GM19395 (cell line): ENCODE data around the gene SNX2.
"Not testable (repeated sequence)": the region's sequence is repeated elsewhere in the genome, so short reads cannot be mapped to it uniquely, and the experiment has no call there.

Experiments
- ATAC-seq: cut with Tn5 transposase; IDR thresholded peaks from one replicate; pipeline ENCODE4 v1.9.1; 2021; ENCODE audit warnings: mild to moderate bottlenecking, moderate library complexity; ENCODE audit not compliant: unreplicated experiment

The SNX2 gene

DNA sequence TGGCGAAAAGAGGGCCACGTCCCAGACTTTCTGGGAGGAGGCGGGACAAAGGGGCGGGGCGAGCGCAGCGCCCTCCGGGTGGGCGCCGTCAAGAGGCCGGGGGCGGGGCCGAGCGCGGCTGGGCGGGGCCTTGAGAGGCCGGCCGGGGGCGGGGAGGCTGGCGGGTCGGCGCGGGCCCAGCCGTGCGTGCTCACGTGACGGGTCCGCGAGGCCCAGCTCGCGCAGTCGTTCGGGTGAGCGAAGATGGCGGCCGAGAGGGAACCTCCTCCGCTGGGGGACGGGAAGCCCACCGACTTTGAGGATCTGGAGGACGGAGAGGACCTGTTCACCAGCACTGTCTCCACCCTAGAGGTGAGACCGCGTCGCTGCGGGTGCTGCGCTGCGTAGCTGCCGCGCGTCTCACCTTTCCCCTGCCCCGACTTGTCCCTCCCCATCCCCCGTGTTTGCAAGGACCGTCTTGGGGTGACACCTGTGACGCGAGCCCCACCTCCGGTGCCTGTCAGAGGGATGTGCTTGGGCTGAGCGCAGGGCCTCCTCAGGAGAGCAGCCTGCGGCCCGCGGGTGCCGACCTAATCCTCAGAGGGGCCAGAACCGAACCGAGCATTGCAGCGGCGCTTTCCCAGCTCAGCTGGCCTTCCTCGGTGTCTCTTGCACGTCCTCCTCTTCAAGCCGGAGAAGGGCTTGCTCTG, at the start of gene SNX2:
Gene SNX2, plus strand, starts transcription at position 220 of the 689 bp plus-strand sequence. Its CDS starts 24 bp downstream, at position 244.
- ATAC-seq: peak; percentile 88

DNA sequence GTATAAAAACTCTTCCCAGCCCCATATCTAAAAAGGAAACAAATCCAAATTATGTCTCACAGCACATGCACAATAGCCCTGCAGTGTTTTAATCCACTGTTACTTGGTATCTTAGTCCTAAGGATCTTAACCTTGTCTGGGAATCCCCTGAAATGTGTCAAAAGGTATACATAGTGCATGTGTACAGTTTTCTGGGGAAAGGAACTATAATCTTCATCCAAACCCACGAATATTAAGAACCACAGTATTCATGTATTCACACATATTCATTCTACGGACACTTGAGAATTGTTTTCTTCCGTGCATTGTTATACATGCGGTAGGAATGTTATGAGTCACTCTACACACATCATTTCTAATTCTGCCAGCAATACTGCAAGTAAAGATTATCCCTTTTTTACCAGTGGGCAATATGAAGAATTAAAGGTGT, 47.8 kb upstream of the SNX2 start:
- ATAC-seq: peak; percentile 54

DNA sequence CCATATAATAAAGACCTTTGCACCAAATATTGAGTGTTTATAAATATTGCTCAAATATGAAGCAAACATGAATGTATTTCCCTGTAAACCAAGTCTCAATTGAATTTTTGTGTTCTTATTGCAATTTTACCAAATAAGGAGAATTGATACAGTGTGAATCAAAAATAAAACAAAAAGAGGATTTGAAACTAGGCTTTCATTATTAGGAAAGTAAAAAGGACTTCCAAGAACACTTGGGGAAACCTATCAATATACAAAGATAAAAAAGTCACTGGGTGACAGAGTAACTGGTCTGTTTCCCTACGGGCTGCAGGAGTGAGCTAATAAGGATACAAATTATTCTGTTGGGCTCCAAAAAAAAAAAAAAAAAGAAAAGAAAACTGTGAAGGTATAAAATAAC, 44.8 kb upstream of the SNX2 start:
- ATAC-seq: peak; percentile 61

DNA sequence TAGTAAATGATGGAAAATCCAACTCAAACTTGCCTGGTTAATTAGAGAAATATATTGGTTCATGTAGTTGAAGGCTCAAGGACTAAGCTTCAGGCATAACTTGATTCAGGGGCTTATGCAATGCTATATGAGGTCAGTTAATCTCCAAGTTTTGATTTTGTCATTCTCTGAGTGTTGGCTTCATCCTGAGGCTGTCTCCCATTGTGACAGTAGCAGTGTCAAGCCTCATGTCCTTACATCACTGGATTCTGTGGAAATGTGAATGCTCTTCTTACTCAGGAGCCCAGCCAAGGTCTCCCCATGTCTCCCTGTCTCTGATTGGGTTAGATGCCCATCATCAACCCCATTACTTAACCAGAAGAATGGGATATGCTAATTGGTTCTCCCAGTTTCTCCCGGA, 44.4 kb upstream of the SNX2 start:
- peak; percentile 10 for ATAC-seq

GRCh38 chr5:122736086-122736845, 38.6 kb upstream of the SNX2 start:
- ATAC-seq: peak; percentile 98

DNA sequence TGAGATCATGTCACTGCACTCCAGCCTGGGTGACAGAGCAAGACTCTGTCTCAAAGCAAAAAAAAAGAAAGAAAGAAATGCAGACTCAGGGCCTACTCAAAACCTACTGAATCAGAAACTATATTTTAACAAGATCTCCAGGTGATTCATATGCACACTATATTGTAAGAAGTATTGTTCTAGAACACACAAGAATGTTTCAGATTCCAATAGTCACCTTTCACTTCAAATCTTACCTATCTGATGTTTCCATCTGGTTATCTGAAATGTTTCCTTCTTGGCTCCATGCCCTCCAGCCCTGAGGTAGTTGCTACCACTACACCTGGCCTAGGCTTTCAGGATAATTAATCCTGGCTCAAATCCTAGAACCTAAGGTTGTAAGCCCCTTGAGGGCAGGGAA, 36.8 kb upstream of the SNX2 start:
- ATAC-seq: no peak

- no peak for ATAC-seq
Observed at GRCh38 chr5:122741681-122742080, 33.2 kb upstream of the SNX2 start.

DNA sequence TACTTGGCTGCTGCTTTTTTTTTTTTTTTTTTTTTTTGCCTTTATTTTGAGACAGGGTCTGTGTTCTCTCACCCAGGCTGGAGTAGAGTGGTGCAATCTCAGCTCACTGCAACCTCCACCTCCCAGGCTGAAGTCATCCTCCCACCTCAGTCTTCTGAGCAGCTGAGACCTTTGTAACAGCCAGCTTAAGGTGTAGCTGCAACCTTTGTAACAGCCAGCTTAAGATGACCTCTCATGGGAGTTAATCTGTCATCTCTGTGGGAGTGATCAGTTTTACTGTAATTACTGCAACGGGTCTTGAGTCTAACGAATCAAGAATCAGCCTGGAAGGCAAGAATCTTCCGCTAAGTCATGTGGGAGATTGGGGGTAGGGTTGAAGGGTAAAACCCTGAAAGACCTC, 31.6 kb upstream of the SNX2 start:
- ATAC-seq: no peak

DNA sequence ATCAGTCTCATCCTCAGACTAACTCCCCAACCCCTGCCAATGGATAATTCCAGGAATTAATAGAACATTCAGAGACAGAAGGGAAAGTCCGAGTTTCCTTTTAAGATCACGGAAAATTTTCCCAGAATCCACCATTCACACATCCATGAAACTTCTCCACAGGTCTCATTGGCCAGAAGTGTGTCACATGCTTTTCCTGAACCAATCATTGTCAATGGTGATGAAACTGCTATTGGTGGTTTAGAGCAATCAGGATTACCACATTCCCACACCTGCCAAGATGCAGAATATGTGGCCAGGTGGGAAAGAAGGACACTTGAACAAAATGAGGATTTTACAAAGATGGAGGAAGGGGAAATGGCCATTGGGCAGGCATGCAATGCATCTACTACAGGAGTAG, 29.3 kb upstream of the SNX2 start:
- ATAC-seq: no peak

- no peak for ATAC-seq
Observed at GRCh38 chr5:122749886-122750285, 25.0 kb upstream of the SNX2 start.

- no peak for ATAC-seq
Observed at GRCh38 chr5:122751293-122751782, 23.5 kb upstream of the SNX2 start.

DNA sequence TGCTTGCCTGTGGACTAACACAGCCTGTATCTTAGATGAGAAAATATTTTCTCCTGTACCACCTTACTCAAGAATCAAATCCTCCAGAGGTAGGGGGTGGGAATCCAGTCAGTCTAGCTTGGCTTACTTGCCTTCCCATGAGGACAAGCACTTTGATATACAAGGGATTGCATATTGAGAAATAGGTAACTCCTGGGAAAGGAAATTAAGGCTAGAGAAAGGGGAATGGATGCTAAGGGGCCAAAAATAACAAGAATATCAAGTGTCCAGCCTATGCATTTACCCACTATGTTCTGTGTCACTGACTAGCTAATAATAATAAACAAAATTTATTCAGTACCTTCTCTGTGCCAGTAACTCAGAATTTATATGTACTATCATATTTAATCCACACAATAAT, 21.4 kb upstream of the SNX2 start:
- ATAC-seq: no peak

GRCh38 chr5:122755783-122756182, 19.1 kb upstream of the SNX2 start:
- ATAC-seq: no peak

DNA sequence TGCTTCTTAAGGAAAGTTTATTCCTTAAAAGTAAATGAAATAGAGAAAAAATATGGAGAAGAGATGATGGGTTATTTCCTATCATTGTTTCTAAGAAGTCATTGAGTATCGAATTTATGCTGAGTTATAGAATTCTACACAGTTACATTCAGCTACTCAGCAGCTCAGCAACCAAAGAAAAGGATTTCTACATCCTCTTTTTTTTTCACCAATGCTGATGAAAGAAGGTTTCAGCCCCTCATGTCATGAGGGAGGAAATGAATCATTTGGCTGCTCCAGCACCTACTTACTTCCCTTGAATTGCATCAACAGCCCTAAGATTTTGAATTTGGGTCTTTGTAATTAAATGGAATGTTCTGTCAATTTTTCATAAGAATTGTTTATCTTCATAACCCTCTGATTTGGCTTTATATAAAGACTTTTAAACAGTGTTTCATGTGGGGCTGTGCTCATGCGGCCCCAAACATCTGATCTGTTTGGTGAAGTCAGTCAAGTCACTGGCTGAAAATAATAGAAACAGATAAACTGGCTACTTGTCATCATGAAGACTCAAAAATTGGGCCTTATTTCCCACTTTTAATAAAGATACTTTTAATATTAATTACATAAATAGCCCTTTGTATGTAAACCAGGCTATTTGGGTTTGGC, 18.5 kb upstream of the SNX2 start:
- ATAC-seq: peak; percentile 85

GRCh38 chr5:122757285-122757684, 17.6 kb upstream of the SNX2 start:
- ATAC-seq: peak; percentile 71

- no peak for ATAC-seq
Observed at GRCh38 chr5:122759241-122760070, 15.4 kb upstream of the SNX2 start.

- ATAC-seq: no peak
Observed at GRCh38 chr5:122760236-122760635, 14.6 kb upstream of the SNX2 start.

DNA sequence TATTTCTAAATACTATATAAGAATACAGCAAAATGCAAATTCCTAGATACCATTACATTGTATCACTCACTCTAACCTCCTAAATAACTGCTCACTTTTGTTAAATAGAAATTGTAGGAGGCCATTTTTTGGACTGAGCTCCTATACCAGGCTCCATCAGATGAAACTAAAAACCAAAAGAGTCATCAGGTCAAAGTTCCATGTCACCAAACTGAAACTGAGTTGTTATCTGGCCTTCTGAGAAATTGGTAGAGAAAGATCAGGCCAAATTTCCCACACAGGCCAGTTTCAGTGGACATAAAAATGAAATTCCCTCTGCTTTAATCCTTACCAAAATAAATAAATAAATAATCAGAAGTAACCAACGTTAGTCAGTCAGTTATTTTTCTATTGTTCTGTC, 13.8 kb upstream of the SNX2 start:
- ATAC-seq: no peak

- not testable (repeated sequence) for ATAC-seq
Observed at GRCh38 chr5:122761896-122762295, 13.0 kb upstream of the SNX2 start.

DNA sequence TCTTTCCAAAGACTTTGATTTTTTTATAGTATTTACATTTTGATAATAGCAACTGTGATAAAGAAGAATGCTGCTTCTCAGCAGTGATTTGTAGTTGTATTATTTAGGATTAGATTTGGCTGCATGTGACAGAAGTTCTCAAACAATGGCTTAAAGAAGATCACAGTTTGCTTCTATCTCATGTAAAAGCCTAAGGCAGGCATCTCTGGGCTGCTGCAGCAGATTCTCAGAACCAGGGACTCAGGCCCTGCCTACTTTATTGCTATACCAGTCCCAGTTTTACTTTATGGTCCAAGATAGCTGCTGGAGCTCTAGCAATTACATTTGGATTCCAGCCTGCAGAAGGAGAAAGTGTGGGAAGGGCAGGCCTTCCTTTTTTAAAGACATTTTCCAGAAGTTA, 8.8 kb upstream of the SNX2 start:
- ATAC-seq: no peak

DNA sequence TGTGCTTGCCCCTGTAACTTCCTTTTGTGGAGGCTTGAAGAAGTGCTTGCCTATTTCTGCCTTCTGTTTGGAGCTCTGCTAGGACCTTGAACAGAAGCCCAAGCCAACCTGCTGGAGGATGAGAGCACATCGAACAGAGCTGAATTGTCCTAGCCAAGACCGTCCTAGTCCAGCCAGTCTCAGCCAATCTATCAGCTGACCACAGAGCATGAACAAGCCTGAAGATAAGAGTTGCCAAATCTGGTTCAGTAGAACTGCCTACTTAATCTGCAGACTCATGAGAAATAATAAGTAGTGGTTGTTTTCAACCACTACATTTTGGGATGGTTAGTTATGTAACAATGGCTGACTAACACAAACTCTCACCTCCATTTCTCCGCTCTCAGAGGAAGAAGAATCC, 4.4 kb upstream of the SNX2 start:
- ATAC-seq: no peak
